GM21825 (cell line): ENCODE data around the gene GAS6.

Experiments used
- ATAC-seq: cut with Tn5 transposase; IDR thresholded peaks from one replicate; pipeline ENCODE4 v1.9.1; 2021; ENCODE audit warnings: mild to moderate bottlenecking, moderate library complexity; ENCODE audit not compliant: unreplicated experiment

The GAS6 gene

GRCh38 chr13:113888701-113889330 lies 24.9 kb upstream of the GAS6 start:
- no peak for ATAC-seq

GRCh38 chr13:113887700-113888201 lies 23.9 kb upstream of the GAS6 start:
- no peak for ATAC-seq

GRCh38 chr13:113886561-113887112 lies 22.8 kb upstream of the GAS6 start:
- ATAC-seq, result no peak

- no peak for ATAC-seq
Measured at GRCh38 chr13:113884821-113885220, 20.9 kb upstream of the GAS6 start.

GRCh38 chr13:113883921-113884804 lies 20.3 kb upstream of the GAS6 start:
- no peak for ATAC-seq

GRCh38 chr13:113883314-113883811 lies 19.5 kb upstream of the GAS6 start:
- no peak for ATAC-seq

GRCh38 chr13:113882716-113883115 lies 18.8 kb upstream of the GAS6 start:
- ATAC-seq, result no peak

- ATAC-seq, result no peak
Measured at GRCh38 chr13:113882267-113882630, 18.4 kb upstream of the GAS6 start.

GRCh38 chr13:113881614-113882266 lies 17.9 kb upstream of the GAS6 start:
- no peak for ATAC-seq

GRCh38 chr13:113880651-113881611 lies 17.1 kb upstream of the GAS6 start:
- ATAC-seq, result no peak

GRCh38 chr13:113879494-113880360 lies 15.9 kb upstream of the GAS6 start:
- ATAC-seq, result no peak

GRCh38 chr13:113879017-113879416 lies 15.1 kb upstream of the GAS6 start:
- ATAC-seq, result no peak

- no peak for ATAC-seq
Measured at GRCh38 chr13:113877149-113877990, 13.5 kb upstream of the GAS6 start.

GRCh38 chr13:113876346-113877148 lies 12.7 kb upstream of the GAS6 start:
- ATAC-seq, result no peak

- ATAC-seq, result no peak
Measured at GRCh38 chr13:113875837-113876281, 12.0 kb upstream of the GAS6 start.

- ATAC-seq, result no peak
Measured at GRCh38 chr13:113875429-113875815, 11.5 kb upstream of the GAS6 start.
